ENCODE data around the gene ZKSCAN3.
"Not testable (repeated sequence)": the region's sequence is repeated elsewhere in the genome, so short reads cannot be mapped to it uniquely, and the experiment has no call there.

Gene ZKSCAN3

GRCh38 chr6:28402197-28402596 lies 52.5 kb downstream of the ZKSCAN3 start:
- in situ Hi-C loops (cut with MboI; ENCODE audit: low pct_unique_long_range_greater_than_20kb, low sequenced_read_pairs): no loop called here
- DNase-seq: no peak

- DNase-seq; in situ Hi-C loops (cut with MboI; ENCODE audit: low pct_unique_long_range_greater_than_20kb, low sequenced_read_pairs): not testable (repeated sequence)
Observed at GRCh38 chr6:28403923-28404322, 54.2 kb downstream of the ZKSCAN3 start.

GRCh38 chr6:28407401-28407800 lies 57.7 kb downstream of the ZKSCAN3 start:
- no peak for DNase-seq
- in situ Hi-C loops (cut with MboI; ENCODE audit: low pct_unique_long_range_greater_than_20kb, low sequenced_read_pairs): no loop called here

GRCh38 chr6:28408076-28408802 lies 58.5 kb downstream of the ZKSCAN3 start:
- no peak for DNase-seq
- in situ Hi-C loops (cut with MboI; ENCODE audit: low pct_unique_long_range_greater_than_20kb, low sequenced_read_pairs): no loop called here

GRCh38 chr6:28410767-28411166 lies 61.0 kb downstream of the ZKSCAN3 start:
- DNase-seq: no peak
- in situ Hi-C loops (cut with MboI; ENCODE audit: low pct_unique_long_range_greater_than_20kb, low sequenced_read_pairs): no loop called here

- in situ Hi-C loops (cut with MboI; ENCODE audit: low pct_unique_long_range_greater_than_20kb, low sequenced_read_pairs): no loop called here
- DNase-seq: no peak
Observed at GRCh38 chr6:28413681-28414080, 63.9 kb downstream of the ZKSCAN3 start.
